Sigmoid colon (tissue), 7 donors: ENCODE data around the gene GRM8. TPM values are rescaled to one million over a fixed set of nuclear protein-coding genes. Genes with fewer than 3 reads are reported as not detected.

Experiments used
- DNase-seq: peaks from one replicate; pipeline ENCODE4 v3.0.0-alpha.2; 2019
- H3K27ac ChIP-seq, 4 donors: fragments of 200-600 bp; sonication (generic); one replicate each; pipeline ENCODE4 v1.5.1; 2016 to 2019; ENCODE audit warnings: mild to moderate bottlenecking in 1 of 4
- H3K27me3 ChIP-seq, 3 donors: fragments of 200-600 bp; sonication (generic); one replicate each; pipeline ENCODE4 v1.5.1; 2019; ENCODE audit warnings: mild to moderate bottlenecking in 1 of 3
- H3K36me3 ChIP-seq, 4 donors: fragments of 200-600 bp; sonication (generic); one replicate each; pipeline ENCODE4 v1.5.1; 2016 to 2019
- H3K4me1 ChIP-seq, 4 donors: fragments of 200-600 bp; sonication (generic); one replicate each; pipeline ENCODE4 v1.5.1; 2017 to 2019
- H3K4me3 ChIP-seq, 4 donors: fragments of 200-600 bp; sonication (generic); one replicate each; pipeline ENCODE4 v1.5.1; 2017 to 2019; ENCODE audit warnings: mild to moderate bottlenecking in 2 of 4, moderate library complexity in 1 of 4
- H3K9me3 ChIP-seq, 4 donors: fragments of 200-600 bp in 3 of 4; sonication (generic) in 3 of 4; one replicate each; pipeline versions ENCODE4 v1.5.1 to v1.6.1; 2013 to 2019
- EP300 ChIP-seq, 4 donors: sonication (generic); formaldehyde crosslinking; IDR thresholded peaks; one replicate each; pipeline ENCODE4 v1.6.1; 2017; ENCODE audit warnings: antibody characterized with exemption in 4 of 4
- POLR2A ChIP-seq, 2 donors: fragments of 450-650 bp; IDR thresholded peaks; one replicate each; pipeline ENCODE4 v1.6.1; 2016; ENCODE audit warnings: antibody characterized with exemption in 2 of 2, mild to moderate bottlenecking in 2 of 2, moderate library complexity in 2 of 2
- POLR2AphosphoS5 ChIP-seq, 4 donors: sonication (generic); formaldehyde crosslinking; IDR thresholded peaks; one replicate each; pipeline ENCODE4 v1.6.1; 2017; ENCODE audit warnings: antibody characterized with exemption in 4 of 4
- WGBS, 2 donors: extraction: QIAGEN DNeasy Blood & Tissue Kit; methylation state at CpG; one replicate each; pipeline ENCODE4 v1.1.7; 2013; 5-methylcytosine and 5-hydroxymethylcytosine counted together
- intact Hi-C: fragments of 100-400 bp; cut with DNase I; formaldehyde crosslinking; loops from one replicate; pipeline ENCODE4 v1.15.1; 2023
- polyA plus RNA-seq, 3 donors: library from polyadenylated mRNA; stranded (reverse); fragments of 200-250 nt; gene quantifications; one replicate each; pipeline ENCODE4 v1.2.3, GENCODE V29; 2013
- total RNA-seq, 4 donors: library from RNA; depleted of rRNA; stranded (reverse); fragments of >200 nt; gene quantifications; one replicate each; pipeline ENCODE4 v1.1.0, GENCODE V29; 2016
- TF ChIP-seq, protein P1 (sequence below), 4 experiments: fragments of 450-650 bp in 3 of 4; fragments of 200-600 bp in 1 of 4; IDR thresholded peaks; one replicate each; pipeline ENCODE4 v1.5.1; 2016 to 2019; ENCODE audit warnings: antibody characterized with exemption in 4 of 4, mild to moderate bottlenecking in 3 of 4, moderate library complexity in 2 of 4
- donor health status: healthy with polysubstance abuse.
- donor health status: Bipolar disorder and iron deficiency.
- donor health status: healthy.

The GRM8 gene
- total and polyA plus RNA-seq, 7 donors: 0.27 to 1.9 (median 0.55) TPM; not detected in 4

DNA sequence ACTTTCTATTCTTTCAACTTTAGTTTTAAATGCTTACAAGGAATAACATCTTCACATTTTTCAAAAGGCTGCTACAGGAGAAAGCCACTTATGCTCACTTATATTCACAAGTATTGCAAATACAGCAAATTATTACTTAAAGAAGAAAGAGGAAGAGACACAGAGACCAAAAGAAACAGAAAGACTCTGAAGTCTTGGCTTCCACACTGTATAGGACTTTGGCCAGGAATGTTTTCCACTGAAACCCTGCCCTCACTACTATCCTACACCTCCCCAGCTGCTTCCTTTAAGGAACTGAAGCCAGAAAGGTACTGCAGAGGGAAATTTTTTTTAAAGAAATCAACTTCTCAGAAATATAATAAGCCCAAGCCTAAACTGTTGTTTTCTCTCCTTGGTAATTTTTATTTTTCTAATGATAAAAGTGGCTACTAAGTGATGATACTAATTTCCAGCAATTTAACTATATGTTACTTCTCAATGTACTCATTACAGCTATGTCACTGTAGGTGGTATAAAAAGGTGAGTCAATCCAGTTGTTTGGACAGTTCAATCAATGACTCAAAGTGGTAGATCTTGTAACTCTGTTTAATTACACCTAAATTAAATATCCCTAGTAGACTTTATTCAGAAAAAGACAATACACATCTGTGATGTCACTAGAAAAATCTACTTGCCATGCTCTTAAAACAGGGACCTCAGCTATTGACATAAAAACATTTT, 231.6 kb downstream of the GRM8 start:
- H3K4me3 ChIP-seq: no peak overlapping the region
- no peak overlapping the region for H3K27ac ChIP-seq
- no peak for DNase-seq
- H3K4me1 ChIP-seq: no peaks in the 10 kb centered on the region
- no peak for TF ChIP-seq POLR2AphosphoS5 (IDR thresholded peaks at IDR 0.05)
- H3K27me3 ChIP-seq: no peaks in the 10 kb centered on the region
- H3K9me3 ChIP-seq: no peaks in the 10 kb centered on the region
- intact Hi-C loops: no loop called here
- H3K36me3 ChIP-seq: no peaks in the 10 kb centered on the region

GRCh38 chr7:127018889-127019288, 233.9 kb downstream of the GRM8 start:
- WGBS, 2 donors: 50 to 72% methylated on average over 2 of the region's 2 CpGs

GRCh38 chr7:127017196-127017595, 235.5 kb downstream of the GRM8 start:
- Histone ChIP-seq H3K27me3 (no peaks in the 10 kb centered on the region), H3K9me3 (no peaks in the 10 kb centered on the region), H3K4me3 (no peak overlapping the region), H3K27ac (no peak overlapping the region), H3K4me1 (no peaks in the 10 kb centered on the region), H3K36me3 (no peaks in the 10 kb centered on the region)
- WGBS, 2 donors: 78 to 81% methylated on average over 2 of the region's 2 CpGs
- no peak for DNase-seq
- TF ChIP-seq, protein P1, sequence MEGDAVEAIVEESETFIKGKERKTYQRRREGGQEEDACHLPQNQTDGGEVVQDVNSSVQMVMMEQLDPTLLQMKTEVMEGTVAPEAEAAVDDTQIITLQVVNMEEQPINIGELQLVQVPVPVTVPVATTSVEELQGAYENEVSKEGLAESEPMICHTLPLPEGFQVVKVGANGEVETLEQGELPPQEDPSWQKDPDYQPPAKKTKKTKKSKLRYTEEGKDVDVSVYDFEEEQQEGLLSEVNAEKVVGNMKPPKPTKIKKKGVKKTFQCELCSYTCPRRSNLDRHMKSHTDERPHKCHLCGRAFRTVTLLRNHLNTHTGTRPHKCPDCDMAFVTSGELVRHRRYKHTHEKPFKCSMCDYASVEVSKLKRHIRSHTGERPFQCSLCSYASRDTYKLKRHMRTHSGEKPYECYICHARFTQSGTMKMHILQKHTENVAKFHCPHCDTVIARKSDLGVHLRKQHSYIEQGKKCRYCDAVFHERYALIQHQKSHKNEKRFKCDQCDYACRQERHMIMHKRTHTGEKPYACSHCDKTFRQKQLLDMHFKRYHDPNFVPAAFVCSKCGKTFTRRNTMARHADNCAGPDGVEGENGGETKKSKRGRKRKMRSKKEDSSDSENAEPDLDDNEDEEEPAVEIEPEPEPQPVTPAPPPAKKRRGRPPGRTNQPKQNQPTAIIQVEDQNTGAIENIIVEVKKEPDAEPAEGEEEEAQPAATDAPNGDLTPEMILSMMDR (IDR thresholded peaks at IDR 0.05): no peak
- TF ChIP-seq POLR2AphosphoS5 (IDR thresholded peaks at IDR 0.05): no peak
- no peak for TF ChIP-seq POLR2A (IDR thresholded peaks at IDR 0.05)
- TF ChIP-seq EP300 (IDR thresholded peaks at IDR 0.05): no peak
- intact Hi-C loops: no loop called here

More at GRCh38 chr7:127018889-127019288, 233.9 kb downstream of the GRM8 start:
- H3K9me3 ChIP-seq: no peaks in the 10 kb centered on the region
- H3K4me1 ChIP-seq: no peaks in the 10 kb centered on the region
- intact Hi-C loops: no loop called here
- H3K36me3 ChIP-seq: no peaks in the 10 kb centered on the region
- TF ChIP-seq POLR2AphosphoS5 (IDR thresholded peaks at IDR 0.05): no peak
- TF ChIP-seq, protein P1 (IDR thresholded peaks at IDR 0.05): no peak
- TF ChIP-seq EP300 (IDR thresholded peaks at IDR 0.05): no peak
- no peak for TF ChIP-seq POLR2A (IDR thresholded peaks at IDR 0.05)
- no peaks in the 10 kb centered on the region for H3K27me3 ChIP-seq
- H3K4me3 ChIP-seq: no peak overlapping the region
- no peak for DNase-seq
- no peak overlapping the region for H3K27ac ChIP-seq

DNA sequence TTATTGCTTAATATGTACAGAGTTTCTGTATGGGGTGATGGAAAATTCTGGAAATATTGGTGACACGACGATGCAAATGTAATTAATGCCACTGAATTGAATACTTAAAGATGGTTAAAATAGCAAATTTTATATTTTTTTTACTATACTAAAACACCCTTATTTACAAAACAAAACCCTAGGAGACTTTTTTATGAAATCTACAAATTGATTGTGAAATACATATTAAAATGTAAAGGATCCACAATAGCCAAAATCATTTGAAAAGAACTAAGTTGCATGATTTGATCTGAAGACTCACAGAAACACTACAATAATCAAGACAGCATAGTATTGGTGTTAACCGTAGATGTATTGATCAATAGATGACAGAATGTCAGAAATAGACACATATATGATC, 252.0 kb downstream of the GRM8 start:
- Histone ChIP-seq H3K27me3 (no peaks in the 10 kb centered on the region), H3K27ac (no peak overlapping the region), H3K4me3 (no peak overlapping the region), H3K36me3 (no peaks in the 10 kb centered on the region), H3K9me3 (no peaks in the 10 kb centered on the region), H3K4me1 (no peaks in the 10 kb centered on the region)
- TF ChIP-seq, protein P1 (IDR thresholded peaks at IDR 0.05): no peak
- TF ChIP-seq POLR2AphosphoS5 (IDR thresholded peaks at IDR 0.05) (no peak), EP300 (IDR thresholded peaks at IDR 0.05) (no peak), POLR2A (IDR thresholded peaks at IDR 0.05) (no peak)
- intact Hi-C loops: no loop called here
- no peak for DNase-seq
- 88 to 90% methylated on average over 3 of the region's 3 CpGs for WGBS, 2 donors

DNA sequence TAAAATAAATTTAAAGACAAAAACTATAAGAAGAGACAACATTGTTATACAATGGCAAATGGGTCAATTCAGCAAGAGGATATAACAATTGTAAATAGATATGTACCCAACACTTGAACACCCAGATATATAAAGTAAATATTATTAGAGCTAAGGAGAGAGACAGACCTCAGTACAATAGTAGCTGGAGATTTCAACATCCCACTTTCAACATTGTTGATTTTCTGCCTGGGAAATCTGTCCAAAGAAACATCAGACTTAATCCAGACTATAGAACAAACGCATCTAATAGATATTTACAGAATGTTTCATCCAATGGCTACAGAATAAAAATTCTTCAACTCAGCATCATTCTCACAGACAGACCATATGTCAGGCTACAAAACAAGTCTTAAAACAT, 256.1 kb downstream of the GRM8 start:
- no peak overlapping the region for H3K27ac ChIP-seq
- H3K36me3 ChIP-seq: no peaks in the 10 kb centered on the region
- no peaks in the 10 kb centered on the region for H3K4me1 ChIP-seq
- TF ChIP-seq POLR2AphosphoS5 (IDR thresholded peaks at IDR 0.05) (no peak), POLR2A (IDR thresholded peaks at IDR 0.05) (no peak)
- TF ChIP-seq, protein P1 (IDR thresholded peaks at IDR 0.05): no peak
- H3K4me3 ChIP-seq: no peak overlapping the region
- intact Hi-C loops: no loop called here
- 78 to 80% methylated on average over 1 of the region's 1 CpG for WGBS, 2 donors
- no peaks in the 10 kb centered on the region for H3K9me3 ChIP-seq
- no peak for DNase-seq
- no peaks in the 10 kb centered on the region for H3K27me3 ChIP-seq
